LoVo (cell line): ENCODE data around the gene OR8D4.
"Not testable (repeated sequence)": the region's sequence is repeated elsewhere in the genome, so short reads cannot be mapped to it uniquely, and the experiment has no call there.

Experiments used
- DNase-seq: peaks from one replicate; pipeline ENCODE4 v3.0.0-alpha.2; 2016; ENCODE audit warnings: low spot score

The OR8D4 gene

DNA sequence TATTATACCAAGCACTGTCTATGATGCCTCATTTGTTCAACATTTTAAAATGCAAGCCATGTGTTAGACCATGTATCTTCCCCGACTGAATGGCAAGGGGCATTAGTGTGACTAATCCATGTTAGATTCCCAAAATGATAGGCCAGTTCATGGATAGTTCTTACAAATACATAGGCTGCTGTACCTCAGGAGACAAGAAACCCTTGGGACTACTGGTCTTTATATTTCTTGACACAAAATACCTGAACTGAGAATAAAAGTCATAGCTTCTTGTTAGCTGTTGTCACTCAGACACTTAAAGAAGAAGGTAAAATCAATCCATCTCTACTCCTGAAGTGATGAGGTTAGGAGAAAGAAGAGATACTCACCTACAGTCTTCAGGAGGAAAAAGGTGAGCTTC is at the start of gene OR8D4:
OR8D4 (plus strand) TSS at position 301 of the 400 bp plus-strand sequence. CDS start 4,265 bp downstream, outside the sequence.
- DNase-seq = no peak

- DNase-seq = no peak
Observed at GRCh38 chr11:123852321-123852720, 49.6 kb upstream of the OR8D4 start.

DNA sequence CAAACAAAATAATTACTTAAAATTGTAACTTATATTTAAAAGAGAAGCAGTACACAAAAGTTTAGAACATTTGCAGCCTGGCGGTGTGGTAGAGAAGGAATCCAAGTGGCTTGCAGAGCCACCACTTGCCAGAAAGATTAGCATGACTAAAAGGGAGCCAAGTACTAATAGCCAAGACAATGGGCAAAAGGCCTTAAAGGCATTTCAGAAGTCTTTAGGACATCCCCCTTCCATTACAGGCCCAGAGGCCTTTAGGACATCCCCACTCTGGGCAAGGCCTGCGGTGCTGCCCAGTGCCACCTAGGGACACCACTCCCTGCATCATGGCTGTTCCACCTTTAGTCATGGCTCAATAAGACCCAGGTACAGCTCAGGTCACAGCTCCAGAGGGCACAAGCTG is 48.9 kb upstream of the OR8D4 start:
- DNase-seq = no peak

- no peak for DNase-seq
Observed at GRCh38 chr11:123856444-123856843, 45.5 kb upstream of the OR8D4 start.

DNA sequence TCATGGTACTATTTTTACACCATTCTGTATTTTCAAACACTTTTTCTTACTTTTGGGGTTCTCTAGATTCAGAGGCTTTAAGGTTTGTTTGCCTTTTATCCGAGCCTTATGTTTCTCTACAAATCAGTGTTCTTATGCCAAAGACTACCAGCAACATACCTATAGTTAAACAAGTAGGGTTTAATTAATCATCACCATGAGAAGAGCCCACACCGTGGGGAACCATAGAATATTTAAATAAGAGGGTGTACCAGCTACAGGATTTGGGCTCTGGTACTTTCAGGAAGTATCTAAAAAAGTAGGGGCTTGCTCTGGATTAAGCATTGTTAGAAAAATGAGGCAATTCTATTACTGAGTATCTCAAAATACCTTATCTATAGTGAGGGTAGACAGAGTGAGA is 42.2 kb upstream of the OR8D4 start:
- no peak for DNase-seq

DNA sequence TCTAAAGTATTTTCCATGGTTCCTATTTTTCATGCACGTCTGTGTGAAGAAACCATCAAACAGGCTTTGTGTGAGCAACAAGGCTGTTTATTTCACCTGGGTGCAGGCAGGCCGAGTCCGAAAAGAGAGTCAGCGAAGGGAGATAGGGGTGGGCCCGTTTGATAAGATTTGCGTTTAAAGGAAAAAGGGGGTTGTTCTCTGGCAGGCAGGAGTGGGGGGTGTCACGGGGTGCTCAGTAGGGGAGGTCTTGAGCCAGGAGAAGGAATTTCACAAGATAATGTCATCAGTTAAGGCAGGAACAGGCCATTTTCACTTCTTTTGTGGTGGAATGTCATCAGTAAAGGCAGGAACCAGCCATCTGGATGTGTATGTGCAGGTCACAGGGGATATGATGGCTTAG is 36.7 kb upstream of the OR8D4 start:
- DNase-seq = not testable (repeated sequence)

DNA sequence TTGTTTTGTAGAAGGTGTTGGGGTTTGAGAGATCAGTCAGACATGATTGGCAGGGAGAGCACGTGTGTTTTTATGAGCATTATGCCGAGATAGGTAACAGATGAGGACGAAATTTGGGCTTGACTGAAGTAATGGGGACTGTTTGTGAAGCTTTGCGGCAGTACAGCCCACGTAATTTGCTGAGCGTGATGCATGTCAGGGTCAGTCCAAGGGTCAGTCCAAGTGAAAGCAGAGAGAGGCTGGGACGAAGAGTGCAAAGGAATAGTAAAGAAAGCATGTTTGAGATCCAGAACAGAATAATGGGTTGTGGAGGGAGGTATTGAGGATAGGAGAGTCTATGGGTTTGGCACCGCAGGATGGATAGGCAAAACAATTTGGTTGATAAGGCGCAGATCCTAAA is 34.2 kb upstream of the OR8D4 start:
- DNase-seq = not testable (repeated sequence)

DNA sequence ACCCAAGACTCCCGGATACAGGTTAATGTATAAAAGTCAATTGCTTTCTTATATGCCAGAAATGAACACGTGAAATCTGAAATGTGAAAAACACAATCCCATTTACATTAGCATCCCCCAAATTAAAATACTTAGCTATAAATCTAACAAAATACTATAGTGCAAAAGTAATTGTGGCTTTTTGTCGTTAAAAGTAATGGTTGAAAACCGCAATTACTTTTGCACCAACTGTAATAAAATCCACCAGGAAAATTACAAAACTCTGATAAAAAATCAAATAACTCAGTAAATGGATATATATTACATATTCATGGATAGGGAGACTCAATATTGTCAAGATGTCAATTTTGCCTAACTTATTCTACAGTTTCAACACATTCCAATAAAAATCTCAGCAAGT is 21.1 kb upstream of the OR8D4 start:
- no peak for DNase-seq

DNA sequence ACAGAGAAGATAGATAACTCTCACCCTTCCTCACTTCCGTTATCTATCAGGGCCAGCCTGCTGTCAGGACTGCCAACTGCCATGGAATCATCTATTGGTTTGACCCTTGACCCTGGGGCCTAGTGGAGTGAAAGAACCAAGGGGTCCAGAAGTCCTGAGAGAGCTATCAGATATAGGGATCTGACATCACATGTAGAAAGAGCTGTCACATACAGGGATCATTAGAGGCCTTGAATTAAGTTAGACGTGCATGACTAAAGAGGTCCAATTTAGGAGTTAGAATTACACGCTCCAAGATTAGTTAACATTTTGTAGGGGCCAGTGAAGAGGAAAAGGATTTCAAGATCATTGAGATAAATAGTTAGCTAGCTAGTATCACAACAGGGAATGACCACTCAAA is 16.4 kb upstream of the OR8D4 start, which contains the start of gene TMEM225:
TMEM225 (minus strand) TSS at position 101 of the 400 bp plus-strand sequence. CDS start 245 bp downstream, outside the sequence.
- DNase-seq = no peak

DNA sequence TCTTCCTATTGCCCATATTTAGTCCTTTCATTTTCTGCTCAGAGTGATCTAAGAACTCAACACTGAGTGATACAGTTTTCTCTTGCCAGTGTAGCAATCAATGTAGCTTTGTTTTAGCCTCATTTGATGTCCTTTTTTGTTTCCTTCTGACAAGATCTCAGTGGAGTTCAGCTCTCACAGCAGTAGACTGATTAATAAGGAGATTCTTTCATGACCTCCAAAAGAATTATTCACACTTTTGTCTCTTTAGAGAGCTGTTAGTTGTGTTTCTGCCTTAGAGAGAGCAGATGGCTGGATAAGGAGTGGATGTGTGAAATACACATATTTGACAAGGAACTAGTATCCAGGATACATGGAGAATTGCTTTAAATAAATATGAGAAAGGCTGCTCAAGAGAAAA is 9.9 kb upstream of the OR8D4 start:
- DNase-seq = no peak

DNA sequence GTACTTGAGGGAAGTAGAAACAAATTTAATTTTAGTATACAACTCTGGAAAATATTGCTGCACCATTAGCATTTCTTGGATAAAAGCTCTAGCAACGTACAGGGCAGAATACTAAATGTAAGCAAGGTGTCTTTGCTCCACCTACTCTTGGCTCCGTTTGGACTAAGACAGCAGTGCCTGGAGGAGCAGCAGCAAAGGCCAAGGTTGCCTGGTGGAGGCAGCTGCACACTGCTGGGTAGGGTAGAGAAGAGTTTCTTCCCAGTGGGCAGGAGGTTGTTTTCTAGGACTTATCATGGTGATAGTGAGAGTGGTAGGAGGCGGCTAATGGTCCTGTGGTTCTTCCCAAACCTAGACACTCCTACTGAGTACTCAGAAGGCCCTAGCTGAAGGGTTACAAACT is 2.2 kb upstream of the OR8D4 start:
- no peak for DNase-seq

DNA sequence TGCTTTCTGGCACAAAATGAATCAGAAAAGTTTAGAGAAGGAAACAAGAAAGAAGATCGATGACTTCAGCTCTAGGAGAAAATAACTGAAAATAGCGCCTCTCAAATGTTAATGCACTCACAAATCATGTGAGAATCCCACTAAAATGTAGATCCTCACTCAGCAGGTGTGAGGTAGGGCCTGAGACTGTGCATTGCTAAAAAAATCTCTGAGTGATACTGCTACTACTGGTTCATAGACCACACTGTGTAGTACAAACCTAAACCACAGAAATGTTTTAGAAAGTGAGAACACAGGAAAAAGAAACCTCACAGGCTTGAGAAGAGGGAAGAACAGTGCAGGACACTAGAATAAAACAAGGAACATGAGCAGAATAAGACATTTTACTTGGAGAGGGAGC is 2.0 kb downstream of the OR8D4 start:
- no peak for DNase-seq

DNA sequence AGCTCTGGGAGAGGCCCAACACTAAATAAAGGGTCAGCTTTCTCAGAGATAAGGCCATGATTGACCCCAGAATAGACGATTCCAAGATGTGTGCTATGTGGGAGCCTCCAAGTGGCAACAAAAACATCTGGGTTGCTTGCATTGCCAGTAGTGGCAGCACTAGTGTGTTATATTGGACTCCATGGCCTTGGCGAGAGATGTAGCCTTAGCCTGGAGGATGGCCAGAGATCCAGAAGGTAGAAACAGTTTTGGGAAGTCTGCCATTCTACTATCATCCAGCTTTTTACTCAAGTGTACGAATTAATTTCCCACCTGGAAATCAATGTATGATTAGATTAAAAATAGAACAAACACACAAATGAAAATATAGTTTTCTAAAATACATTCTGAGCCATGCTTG is 3.0 kb downstream of the OR8D4 start:
- no peak for DNase-seq

GRCh38 chr11:123905826-123906225 is 3.9 kb downstream of the OR8D4 start:
- DNase-seq = no peak

GRCh38 chr11:123920943-123921342 is 19.0 kb downstream of the OR8D4 start:
- DNase-seq = no peak

- no peak for DNase-seq
Observed at GRCh38 chr11:123924027-123924426, 22.1 kb downstream of the OR8D4 start.

DNA sequence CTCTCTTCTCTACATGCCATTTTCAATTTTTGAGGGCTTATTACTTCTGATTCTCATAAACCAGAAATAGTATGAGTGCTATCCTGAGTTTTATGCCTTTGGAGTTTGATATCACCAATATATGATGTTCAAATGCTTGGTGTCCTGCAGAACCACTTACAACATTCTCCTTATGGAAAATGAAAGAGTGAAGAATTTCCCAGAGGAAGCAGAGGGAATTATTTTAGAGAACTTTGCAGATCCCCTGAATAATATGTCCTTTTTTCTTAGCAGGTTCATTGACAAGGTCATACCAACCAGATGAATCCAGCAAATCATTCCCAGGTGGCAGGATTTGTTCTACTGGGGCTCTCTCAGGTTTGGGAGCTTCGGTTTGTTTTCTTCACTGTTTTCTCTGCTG is 37.4 kb downstream of the OR8D4 start, which contains the start of gene OR4D5:
OR4D5 (plus strand) TSS at position 301 of the 400 bp plus-strand sequence; CDS start at position 301, 0 bp downstream.
- no peak for DNase-seq

DNA sequence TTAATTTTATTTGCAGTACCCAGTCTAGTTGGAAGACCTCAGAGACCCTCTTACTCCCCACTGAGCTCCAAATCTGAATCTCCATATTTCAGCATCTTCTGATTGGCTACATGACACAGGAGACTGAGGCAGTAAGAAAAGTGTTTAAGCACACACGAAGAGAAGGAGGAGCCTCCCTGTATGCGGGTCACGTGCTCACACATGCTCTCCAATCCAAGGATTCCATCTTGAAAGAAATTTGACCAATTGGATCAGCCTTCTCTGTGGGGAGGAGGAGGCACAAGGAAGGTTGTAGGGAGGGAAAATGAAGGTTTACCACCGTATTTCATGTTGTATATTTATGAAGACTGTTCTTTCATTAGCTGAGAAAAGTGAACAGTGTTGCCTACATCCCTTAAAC is 40.4 kb downstream of the OR8D4 start:
- no peak for DNase-seq

- DNase-seq = no peak
Observed at GRCh38 chr11:123943738-123944137, 41.8 kb downstream of the OR8D4 start, which contains the start of gene OR6T1. Gene OR6T1 (minus strand): TSS chr11:123943838. CDS start chr11:123943838, 0 bp downstream.

GRCh38 chr11:123945132-123945531 is 43.2 kb downstream of the OR8D4 start:
- DNase-seq = no peak

DNA sequence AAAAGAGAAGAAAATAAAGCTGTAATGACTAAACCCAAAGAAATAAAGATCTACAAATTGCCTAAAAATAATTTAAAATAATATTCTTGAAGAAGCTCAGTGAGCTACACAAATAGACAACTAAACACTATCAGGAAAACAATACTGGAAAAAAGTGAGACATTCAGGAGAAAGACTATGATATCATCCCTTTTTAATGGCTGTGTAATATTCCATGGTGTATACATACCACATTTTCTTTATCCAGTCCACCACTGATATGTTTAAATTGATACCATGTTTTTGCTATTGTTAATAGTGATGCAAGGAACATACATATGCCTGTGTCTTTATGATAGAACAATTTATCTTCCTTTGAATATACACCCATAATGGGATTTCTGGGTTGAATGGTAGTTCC is 54.8 kb downstream of the OR8D4 start:
- no peak for DNase-seq
